Upper lobe of left lung (tissue), 4 donors: ENCODE measurements around the gene TMEM119.

Experiments
- EP300 ChIP-seq, 4 donors: sonication (generic); formaldehyde crosslinking; IDR thresholded peaks; one replicate each; pipeline ENCODE4 v1.5.1; 2017; ENCODE audit warnings: antibody characterized with exemption in 4 of 4, control low read depth in 2 of 4
- POLR2A ChIP-seq, 4 donors: fragments of 450-650 bp; IDR thresholded peaks; one replicate each; pipeline ENCODE4 v1.5.1; 2016 to 2017; ENCODE audit warnings: antibody characterized with exemption in 4 of 4, mild to moderate bottlenecking in 2 of 4
- POLR2AphosphoS5 ChIP-seq, 2 donors: sonication (generic); formaldehyde crosslinking; IDR thresholded peaks; one replicate each; pipeline ENCODE4 v1.5.1; 2017; ENCODE audit warnings: antibody characterized with exemption in 2 of 2
- TF ChIP-seq, protein P1 (sequence below), 6 experiments: fragments of 450-650 bp in 4 of 6; fragments of 200-600 bp in 2 of 6; sonication (generic) in 2 of 6; IDR thresholded peaks; one replicate each; pipeline ENCODE4 v1.5.1; 2016 to 2019; ENCODE audit warnings: antibody characterized with exemption in 6 of 6

GRCh38 chr12:108568338-108569154 is 29.3 kb downstream of the TMEM119 start:
- no peak for TF ChIP-seq EP300 (IDR thresholded peaks at IDR 0.05)
- TF ChIP-seq, protein P1, sequence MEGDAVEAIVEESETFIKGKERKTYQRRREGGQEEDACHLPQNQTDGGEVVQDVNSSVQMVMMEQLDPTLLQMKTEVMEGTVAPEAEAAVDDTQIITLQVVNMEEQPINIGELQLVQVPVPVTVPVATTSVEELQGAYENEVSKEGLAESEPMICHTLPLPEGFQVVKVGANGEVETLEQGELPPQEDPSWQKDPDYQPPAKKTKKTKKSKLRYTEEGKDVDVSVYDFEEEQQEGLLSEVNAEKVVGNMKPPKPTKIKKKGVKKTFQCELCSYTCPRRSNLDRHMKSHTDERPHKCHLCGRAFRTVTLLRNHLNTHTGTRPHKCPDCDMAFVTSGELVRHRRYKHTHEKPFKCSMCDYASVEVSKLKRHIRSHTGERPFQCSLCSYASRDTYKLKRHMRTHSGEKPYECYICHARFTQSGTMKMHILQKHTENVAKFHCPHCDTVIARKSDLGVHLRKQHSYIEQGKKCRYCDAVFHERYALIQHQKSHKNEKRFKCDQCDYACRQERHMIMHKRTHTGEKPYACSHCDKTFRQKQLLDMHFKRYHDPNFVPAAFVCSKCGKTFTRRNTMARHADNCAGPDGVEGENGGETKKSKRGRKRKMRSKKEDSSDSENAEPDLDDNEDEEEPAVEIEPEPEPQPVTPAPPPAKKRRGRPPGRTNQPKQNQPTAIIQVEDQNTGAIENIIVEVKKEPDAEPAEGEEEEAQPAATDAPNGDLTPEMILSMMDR (IDR thresholded peaks at IDR 0.05): no peak
- TF ChIP-seq POLR2A (IDR thresholded peaks at IDR 0.05): no peak
- TF ChIP-seq POLR2AphosphoS5 (IDR thresholded peaks at IDR 0.05): no peak
